WTC11 (cell line): ENCODE data around the gene INTS2. TPM values are rescaled to one million over a fixed set of nuclear protein-coding genes. Genes with fewer than 3 reads are reported as not detected.

Experiments
- ATAC-seq: fragments of 200-7000 bp; cut with Tn5 transposase; 2 replicates; pipeline ENCODE4 v1.10.0; 2021; ENCODE audit warnings: mild to moderate bottlenecking, moderate library complexity
- CTCF ChIA-PET: fragments of 300-600 bp; sonication (Branson Sonifier 250); formaldehyde crosslinking; loops from one replicate; lab custom pipeline; 2021; ENCODE audit warnings: antibody characterized with exemption; lab: Charles Lee
- POLR2A ChIA-PET: fragments of 350-600 bp; sonication (Branson Sonifier 250); formaldehyde crosslinking; loops from one replicate; lab custom pipeline; 2021; ENCODE audit warnings: antibody characterized with exemption; lab: Charles Lee
- DNase-seq: peaks from one replicate; pipeline ENCODE4 v3.0.0; 2021; ENCODE audit warnings: low spot score
- H3K27ac Mint-ChIP-seq: 2 replicates; pipeline ENCODE4 v1.8.0; 2021; ENCODE audit warnings: mixed read lengths
- H3K27me3 Mint-ChIP-seq: 2 replicates; pipeline ENCODE4 v1.8.0; 2021; ENCODE audit warnings: low read depth, mild to moderate bottlenecking, moderate library complexity, mixed read lengths
- H3K36me3 Mint-ChIP-seq: 2 replicates; pipeline ENCODE4 v1.8.0; 2021; ENCODE audit warnings: mixed read lengths
- H3K4me1 Mint-ChIP-seq: 2 replicates; pipeline ENCODE4 v1.8.0; 2022; ENCODE audit warnings: mixed read lengths
- H3K4me3 Mint-ChIP-seq: 2 replicates; pipeline ENCODE4 v1.8.0; 2021; ENCODE audit warnings: mild to moderate bottlenecking, moderate library complexity, mixed read lengths
- H3K9me3 Mint-ChIP-seq: 2 replicates; pipeline ENCODE4 v1.8.0; 2021; ENCODE audit warnings: mixed read lengths
- ATF1 ChIP-seq: sonication (generic); formaldehyde crosslinking; IDR thresholded peaks from 2 replicates; pipeline ENCODE4 v1.8.1; 2023; ENCODE audit warnings: mild to moderate bottlenecking, moderate library complexity, missing genetic modification reagents
- EMX1 ChIP-seq: fragments of 250-450 bp; sonication (Bioruptor Pico); IDR thresholded peaks from 2 replicates; pipeline ENCODE4 v1.8.0; 2021; ENCODE audit warnings: mild to moderate bottlenecking
- ETV6 ChIP-seq: sonication (generic); formaldehyde crosslinking; IDR thresholded peaks from 2 replicates; pipeline ENCODE4 v1.8.1; 2022; ENCODE audit warnings: mild to moderate bottlenecking, missing genetic modification reagents
- FOXP1 ChIP-seq: sonication (generic); formaldehyde crosslinking; IDR thresholded peaks from 2 replicates; pipeline ENCODE4 v1.8.0; 2022; ENCODE audit warnings: missing genetic modification reagents, mild to moderate bottlenecking, moderate library complexity, borderline replicate concordance
- JUN ChIP-seq: sonication (generic); formaldehyde crosslinking; IDR thresholded peaks from 2 replicates; pipeline ENCODE4 v1.8.0; 2023; ENCODE audit warnings: mild to moderate bottlenecking, missing genetic modification reagents
- MXD4 ChIP-seq: fragments of 250-450 bp; sonication (Bioruptor Pico); IDR thresholded peaks from 2 replicates; pipeline ENCODE4 v1.8.0; 2021; ENCODE audit warnings: mild to moderate bottlenecking, moderate library complexity, borderline replicate concordance
- MYBL2 ChIP-seq: sonication (generic); formaldehyde crosslinking; IDR thresholded peaks from 2 replicates; pipeline ENCODE4 v1.8.1; 2023; ENCODE audit warnings: mild to moderate bottlenecking, moderate library complexity, missing genetic modification reagents
- NFATC4 ChIP-seq: fragments of 250-450 bp; sonication (Bioruptor Pico); IDR thresholded peaks from 2 replicates; pipeline ENCODE4 v1.9.0; 2021; ENCODE audit warnings: mild to moderate bottlenecking
- NR1H2 ChIP-seq: sonication (generic); formaldehyde crosslinking; IDR thresholded peaks from 2 replicates; pipeline ENCODE4 v1.9.0; 2021; ENCODE audit warnings: mild to moderate bottlenecking, moderate library complexity, missing genetic modification reagents
- SMAD3 ChIP-seq: sonication (generic); formaldehyde crosslinking; IDR thresholded peaks from 2 replicates; pipeline ENCODE4 v1.8.0; 2022; ENCODE audit warnings: missing genetic modification reagents, mild to moderate bottlenecking, borderline replicate concordance
- SOX15 ChIP-seq: fragments of 250-450 bp; sonication (Bioruptor Pico); IDR thresholded peaks from 2 replicates; pipeline ENCODE4 v1.9.0; 2021; ENCODE audit warnings: mild to moderate bottlenecking
- TCF7 ChIP-seq: sonication (generic); formaldehyde crosslinking; IDR thresholded peaks from 2 replicates; pipeline ENCODE4 v1.8.0; 2022; ENCODE audit warnings: mild to moderate bottlenecking, low read depth, missing genetic modification reagents, moderate library complexity
- TP53 ChIP-seq: sonication (generic); formaldehyde crosslinking; IDR thresholded peaks from 2 replicates; pipeline ENCODE4 v1.8.1; 2023; ENCODE audit warnings: mild to moderate bottlenecking, missing genetic modification reagents
- ZNF219 ChIP-seq: sonication (generic); formaldehyde crosslinking; IDR thresholded peaks from 2 replicates; pipeline ENCODE4 v1.8.0; 2023; ENCODE audit warnings: missing genetic modification reagents, mild to moderate bottlenecking, borderline replicate concordance
- total RNA-seq: library from RNA; stranded (reverse); gene quantifications from 3 replicates; pipeline ENCODE4 v1.2.3, GENCODE V29; 2021
- TF ChIP-seq, protein P1 (sequence below): sonication (generic); formaldehyde crosslinking; IDR thresholded peaks from 2 replicates; pipeline ENCODE4 v1.8.1; 2022; ENCODE audit warnings: missing genetic modification reagents, borderline replicate concordance
- TF ChIP-seq, protein P2 (sequence below): sonication (generic); formaldehyde crosslinking; IDR thresholded peaks from 2 replicates; pipeline ENCODE4 v1.8.0; 2022; ENCODE audit warnings: mild to moderate bottlenecking, missing genetic modification reagents
- TF ChIP-seq, protein P3 (sequence below): fragments of 250-450 bp; sonication (Bioruptor Pico); IDR thresholded peaks from 2 replicates; pipeline ENCODE4 v1.9.0; 2021; ENCODE audit warnings: moderate library complexity, mild to moderate bottlenecking, inconsistent platforms, borderline replicate concordance
- TF ChIP-seq, protein P4 (sequence below): sonication (generic); formaldehyde crosslinking; IDR thresholded peaks from 2 replicates; pipeline ENCODE4 v1.8.1; 2023; ENCODE audit warnings: mild to moderate bottlenecking, missing genetic modification reagents, borderline replicate concordance
- TF ChIP-seq, protein P5 (sequence below): fragments of 250-450 bp; sonication (Bioruptor Pico); IDR thresholded peaks from 2 replicates; pipeline ENCODE4 v1.9.0; 2021; ENCODE audit warnings: mild to moderate bottlenecking, borderline replicate concordance
- TF ChIP-seq, protein P6 (sequence below): sonication (generic); formaldehyde crosslinking; IDR thresholded peaks from 2 replicates; pipeline ENCODE4 v1.8.0; 2022; ENCODE audit warnings: mild to moderate bottlenecking, missing genetic modification reagents

Gene INTS2
- total RNA-seq, 1 experiment from 2014 or later = 24.9 TPM

DNA sequence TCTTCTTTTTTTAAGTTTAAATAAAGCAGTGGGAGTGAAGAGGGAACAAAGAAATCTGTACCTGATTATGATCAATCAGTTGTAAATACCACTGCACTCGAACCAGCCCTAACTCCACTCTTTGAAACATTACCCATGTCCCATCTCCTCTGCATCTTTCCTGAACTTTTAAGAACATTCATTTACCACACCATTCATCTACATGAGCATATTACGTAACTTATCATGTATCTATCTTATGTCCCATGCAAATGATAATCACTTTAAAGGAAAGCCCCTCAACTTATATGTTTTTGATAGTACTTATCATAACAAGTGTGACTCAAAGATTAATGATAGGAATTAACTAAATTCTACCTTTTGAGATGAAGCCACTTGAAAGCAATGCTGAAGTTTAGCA is 53.7 kb downstream of the INTS2 start (continued):
- TF ChIP-seq, protein P1, sequence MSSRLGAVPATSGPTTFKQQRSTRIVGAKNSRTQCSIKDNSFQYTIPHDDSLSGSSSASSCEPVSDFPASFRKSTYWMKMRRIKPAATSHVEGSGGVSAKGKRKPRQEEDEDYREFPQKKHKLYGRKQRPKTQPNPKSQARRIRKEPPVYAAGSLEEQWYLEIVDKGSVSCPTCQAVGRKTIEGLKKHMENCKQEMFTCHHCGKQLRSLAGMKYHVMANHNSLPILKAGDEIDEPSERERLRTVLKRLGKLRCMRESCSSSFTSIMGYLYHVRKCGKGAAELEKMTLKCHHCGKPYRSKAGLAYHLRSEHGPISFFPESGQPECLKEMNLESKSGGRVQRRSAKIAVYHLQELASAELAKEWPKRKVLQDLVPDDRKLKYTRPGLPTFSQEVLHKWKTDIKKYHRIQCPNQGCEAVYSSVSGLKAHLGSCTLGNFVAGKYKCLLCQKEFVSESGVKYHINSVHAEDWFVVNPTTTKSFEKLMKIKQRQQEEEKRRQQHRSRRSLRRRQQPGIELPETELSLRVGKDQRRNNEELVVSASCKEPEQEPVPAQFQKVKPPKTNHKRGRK (CRISPR knock-in tag) = no peak
- TF ChIP-seq, protein P2, sequence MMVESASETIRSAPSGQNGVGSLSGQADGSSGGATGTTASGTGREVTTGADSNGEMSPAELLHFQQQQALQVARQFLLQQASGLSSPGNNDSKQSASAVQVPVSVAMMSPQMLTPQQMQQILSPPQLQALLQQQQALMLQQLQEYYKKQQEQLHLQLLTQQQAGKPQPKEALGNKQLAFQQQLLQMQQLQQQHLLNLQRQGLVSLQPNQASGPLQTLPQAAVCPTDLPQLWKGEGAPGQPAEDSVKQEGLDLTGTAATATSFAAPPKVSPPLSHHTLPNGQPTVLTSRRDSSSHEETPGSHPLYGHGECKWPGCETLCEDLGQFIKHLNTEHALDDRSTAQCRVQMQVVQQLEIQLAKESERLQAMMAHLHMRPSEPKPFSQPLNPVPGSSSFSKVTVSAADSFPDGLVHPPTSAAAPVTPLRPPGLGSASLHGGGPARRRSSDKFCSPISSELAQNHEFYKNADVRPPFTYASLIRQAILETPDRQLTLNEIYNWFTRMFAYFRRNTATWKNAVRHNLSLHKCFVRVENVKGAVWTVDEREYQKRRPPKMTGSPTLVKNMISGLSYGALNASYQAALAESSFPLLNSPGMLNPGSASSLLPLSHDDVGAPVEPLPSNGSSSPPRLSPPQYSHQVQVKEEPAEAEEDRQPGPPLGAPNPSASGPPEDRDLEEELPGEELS = no peak

DNA sequence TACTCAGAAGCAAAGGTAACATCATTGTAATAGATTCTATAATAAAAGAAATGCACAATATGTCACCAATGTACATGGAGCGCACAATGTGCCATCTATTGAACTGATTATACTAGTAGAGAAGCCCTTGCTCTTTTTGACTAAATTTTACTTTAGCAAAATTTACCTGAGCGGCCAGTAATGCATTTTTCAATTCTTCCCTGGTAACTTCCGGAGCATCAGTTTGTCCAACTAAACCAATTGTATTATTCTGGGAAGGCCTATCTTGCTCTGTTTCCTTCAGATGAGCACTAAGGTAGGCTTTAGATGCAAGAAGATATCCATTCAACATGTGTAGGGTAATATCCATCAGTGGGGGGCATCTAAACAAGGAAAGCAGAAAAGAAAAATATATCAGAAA is 55.7 kb downstream of the INTS2 start:
- Mint-ChIP-seq H3K4me1 (no peaks in the 10 kb centered on the region), H3K27ac (no peak overlapping the region), H3K36me3 (peaks cover 24% of the 10 kb centered on the region), H3K4me3 (no peak overlapping the region), H3K27me3 (no peaks in the 10 kb centered on the region), H3K9me3 (no peaks in the 10 kb centered on the region)
- CTCF ChIA-PET = interaction anchor here (0.6 kb wide), 1 partner anchor 237 kb away, joined by 3 read pairs; no protein-coding TSS in a partner anchor
- no peak for ATAC-seq
- no peak for DNase-seq
- TF ChIP-seq EMX1 (CRISPR knock-in tag) = no peak
- TF ChIP-seq FOXP1 = no peak
- no peak for TF ChIP-seq MYBL2 (CRISPR knock-in tag)
- no peak for TF ChIP-seq TP53
- TF ChIP-seq ETV6 (CRISPR knock-in tag) = no peak
- TF ChIP-seq, protein P3, sequence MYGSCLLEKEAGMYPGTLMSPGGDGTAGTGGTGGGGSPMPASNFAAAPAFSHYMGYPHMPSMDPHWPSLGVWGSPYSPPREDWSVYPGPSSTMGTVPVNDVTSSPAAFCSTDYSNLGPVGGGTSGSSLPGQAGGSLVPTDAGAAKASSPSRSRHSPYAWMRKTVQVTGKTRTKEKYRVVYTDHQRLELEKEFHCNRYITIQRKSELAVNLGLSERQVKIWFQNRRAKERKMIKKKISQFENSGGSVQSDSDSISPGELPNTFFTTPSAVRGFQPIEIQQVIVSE (CRISPR knock-in tag) = no peak
- TF ChIP-seq NR1H2 (CRISPR knock-in tag) = no peak
- no peak for TF ChIP-seq ZNF219
- no peak for TF ChIP-seq TCF7
- TF ChIP-seq, protein P4, sequence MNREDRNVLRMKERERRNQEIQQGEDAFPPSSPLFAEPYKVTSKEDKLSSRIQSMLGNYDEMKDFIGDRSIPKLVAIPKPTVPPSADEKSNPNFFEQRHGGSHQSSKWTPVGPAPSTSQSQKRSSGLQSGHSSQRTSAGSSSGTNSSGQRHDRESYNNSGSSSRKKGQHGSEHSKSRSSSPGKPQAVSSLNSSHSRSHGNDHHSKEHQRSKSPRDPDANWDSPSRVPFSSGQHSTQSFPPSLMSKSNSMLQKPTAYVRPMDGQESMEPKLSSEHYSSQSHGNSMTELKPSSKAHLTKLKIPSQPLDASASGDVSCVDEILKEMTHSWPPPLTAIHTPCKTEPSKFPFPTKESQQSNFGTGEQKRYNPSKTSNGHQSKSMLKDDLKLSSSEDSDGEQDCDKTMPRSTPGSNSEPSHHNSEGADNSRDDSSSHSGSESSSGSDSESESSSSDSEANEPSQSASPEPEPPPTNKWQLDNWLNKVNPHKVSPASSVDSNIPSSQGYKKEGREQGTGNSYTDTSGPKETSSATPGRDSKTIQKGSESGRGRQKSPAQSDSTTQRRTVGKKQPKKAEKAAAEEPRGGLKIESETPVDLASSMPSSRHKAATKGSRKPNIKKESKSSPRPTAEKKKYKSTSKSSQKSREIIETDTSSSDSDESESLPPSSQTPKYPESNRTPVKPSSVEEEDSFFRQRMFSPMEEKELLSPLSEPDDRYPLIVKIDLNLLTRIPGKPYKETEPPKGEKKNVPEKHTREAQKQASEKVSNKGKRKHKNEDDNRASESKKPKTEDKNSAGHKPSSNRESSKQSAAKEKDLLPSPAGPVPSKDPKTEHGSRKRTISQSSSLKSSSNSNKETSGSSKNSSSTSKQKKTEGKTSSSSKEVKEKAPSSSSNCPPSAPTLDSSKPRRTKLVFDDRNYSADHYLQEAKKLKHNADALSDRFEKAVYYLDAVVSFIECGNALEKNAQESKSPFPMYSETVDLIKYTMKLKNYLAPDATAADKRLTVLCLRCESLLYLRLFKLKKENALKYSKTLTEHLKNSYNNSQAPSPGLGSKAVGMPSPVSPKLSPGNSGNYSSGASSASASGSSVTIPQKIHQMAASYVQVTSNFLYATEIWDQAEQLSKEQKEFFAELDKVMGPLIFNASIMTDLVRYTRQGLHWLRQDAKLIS (CRISPR knock-in tag) = no peak
- TF ChIP-seq MXD4 = no peak
- POLR2A ChIA-PET = interaction anchor here (1.9 kb wide), 1 partner anchor 9 kb away, joined by 10 read pairs; the partner anchor contains the start of gene BRIP1

DNA sequence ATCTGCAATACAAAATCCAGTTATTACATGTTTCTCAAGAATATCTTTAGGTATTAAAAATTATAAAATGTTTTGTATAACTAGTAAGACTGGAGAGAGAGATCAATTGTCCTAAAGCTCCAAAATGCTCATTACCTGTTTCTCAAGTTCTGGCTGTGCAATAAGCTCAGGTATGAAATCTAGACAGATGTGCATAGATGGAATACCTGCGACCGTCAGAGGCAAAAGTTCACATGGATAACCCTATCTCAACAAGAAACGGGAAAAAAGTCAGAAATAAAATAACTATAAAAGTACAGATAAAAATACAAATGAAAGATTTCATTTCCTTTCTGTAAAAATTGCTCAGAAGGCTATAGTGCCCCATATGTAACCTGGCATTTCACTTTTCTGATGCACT is 58.6 kb downstream of the INTS2 start:
- peaks cover 4% of the 10 kb centered on the region for H3K4me1 Mint-ChIP-seq
- H3K36me3 Mint-ChIP-seq = peaks cover 20% of the 10 kb centered on the region
- H3K27me3 Mint-ChIP-seq = no peaks in the 10 kb centered on the region
- H3K27ac Mint-ChIP-seq = no peak overlapping the region
- DNase-seq = no peak
- ChIA-PET POLR2A (no interaction called here), CTCF (no interaction called here)
- H3K4me3 Mint-ChIP-seq = no peak overlapping the region
- no peaks in the 10 kb centered on the region for H3K9me3 Mint-ChIP-seq
- no peak for ATAC-seq
- TF ChIP-seq, protein P3 (CRISPR knock-in tag) = no peak
- TF ChIP-seq JUN (CRISPR knock-in tag) (no peak), NFATC4 (CRISPR knock-in tag) (no peak), FOXP1 (no peak), TP53 (no peak), NR1H2 (CRISPR knock-in tag) (no peak), ATF1 (no peak), SMAD3 (no peak), SOX15 (CRISPR knock-in tag) (no peak)
- TF ChIP-seq, protein P5, sequence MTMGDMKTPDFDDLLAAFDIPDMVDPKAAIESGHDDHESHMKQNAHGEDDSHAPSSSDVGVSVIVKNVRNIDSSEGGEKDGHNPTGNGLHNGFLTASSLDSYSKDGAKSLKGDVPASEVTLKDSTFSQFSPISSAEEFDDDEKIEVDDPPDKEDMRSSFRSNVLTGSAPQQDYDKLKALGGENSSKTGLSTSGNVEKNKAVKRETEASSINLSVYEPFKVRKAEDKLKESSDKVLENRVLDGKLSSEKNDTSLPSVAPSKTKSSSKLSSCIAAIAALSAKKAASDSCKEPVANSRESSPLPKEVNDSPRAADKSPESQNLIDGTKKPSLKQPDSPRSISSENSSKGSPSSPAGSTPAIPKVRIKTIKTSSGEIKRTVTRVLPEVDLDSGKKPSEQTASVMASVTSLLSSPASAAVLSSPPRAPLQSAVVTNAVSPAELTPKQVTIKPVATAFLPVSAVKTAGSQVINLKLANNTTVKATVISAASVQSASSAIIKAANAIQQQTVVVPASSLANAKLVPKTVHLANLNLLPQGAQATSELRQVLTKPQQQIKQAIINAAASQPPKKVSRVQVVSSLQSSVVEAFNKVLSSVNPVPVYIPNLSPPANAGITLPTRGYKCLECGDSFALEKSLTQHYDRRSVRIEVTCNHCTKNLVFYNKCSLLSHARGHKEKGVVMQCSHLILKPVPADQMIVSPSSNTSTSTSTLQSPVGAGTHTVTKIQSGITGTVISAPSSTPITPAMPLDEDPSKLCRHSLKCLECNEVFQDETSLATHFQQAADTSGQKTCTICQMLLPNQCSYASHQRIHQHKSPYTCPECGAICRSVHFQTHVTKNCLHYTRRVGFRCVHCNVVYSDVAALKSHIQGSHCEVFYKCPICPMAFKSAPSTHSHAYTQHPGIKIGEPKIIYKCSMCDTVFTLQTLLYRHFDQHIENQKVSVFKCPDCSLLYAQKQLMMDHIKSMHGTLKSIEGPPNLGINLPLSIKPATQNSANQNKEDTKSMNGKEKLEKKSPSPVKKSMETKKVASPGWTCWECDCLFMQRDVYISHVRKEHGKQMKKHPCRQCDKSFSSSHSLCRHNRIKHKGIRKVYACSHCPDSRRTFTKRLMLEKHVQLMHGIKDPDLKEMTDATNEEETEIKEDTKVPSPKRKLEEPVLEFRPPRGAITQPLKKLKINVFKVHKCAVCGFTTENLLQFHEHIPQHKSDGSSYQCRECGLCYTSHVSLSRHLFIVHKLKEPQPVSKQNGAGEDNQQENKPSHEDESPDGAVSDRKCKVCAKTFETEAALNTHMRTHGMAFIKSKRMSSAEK (CRISPR knock-in tag) = no peak
- TF ChIP-seq, protein P6, sequence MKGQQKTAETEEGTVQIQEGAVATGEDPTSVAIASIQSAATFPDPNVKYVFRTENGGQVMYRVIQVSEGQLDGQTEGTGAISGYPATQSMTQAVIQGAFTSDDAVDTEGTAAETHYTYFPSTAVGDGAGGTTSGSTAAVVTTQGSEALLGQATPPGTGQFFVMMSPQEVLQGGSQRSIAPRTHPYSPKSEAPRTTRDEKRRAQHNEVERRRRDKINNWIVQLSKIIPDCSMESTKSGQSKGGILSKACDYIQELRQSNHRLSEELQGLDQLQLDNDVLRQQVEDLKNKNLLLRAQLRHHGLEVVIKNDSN = no peak
